ENCODE data around the gene PMVK. TPM values are rescaled to one million over a fixed set of nuclear protein-coding genes. Genes with fewer than 3 reads are reported as not detected.
A peak's percentile ranks its signal among the peaks of the same experiment; 100 is the strongest.

The PMVK gene
- total RNA-seq, 3 donors from 2014 or later: 15.0 to 16.7 (median 16.4) TPM

GRCh38 chr1:154970631-154971340, 34.3 kb upstream of the PMVK start, which contains the start of gene SHC1:
Gene SHC1 (minus strand): TSS chr1:154970747. CDS start chr1:154970526, 221 bp downstream.
- Histone ChIP-seq H3K4me3 (peak within 1 kb of the TSS; percentile 46 to 76 (median 51)), H3K27ac (peak within 1 kb of the TSS; percentile 99 to 100), H3K4me1 (peaks cover 11 to 16% of the 10 kb centered on the region in 2 donors), H3K36me3 (no peaks in the 10 kb centered on the region), H3K27me3 (no peaks in the 10 kb centered on the region), H3K9me3 (no peaks in the 10 kb centered on the region)
- TF ChIP-seq CTCF (IDR thresholded peaks at IDR 0.05): no peak
- TF ChIP-seq POLR2AphosphoS5 (IDR thresholded peaks at IDR 0.05): peak; percentile 45 to 78 (median 70)
- peak; percentile 84 for TF ChIP-seq POLR2A (IDR thresholded peaks at IDR 0.05)
- intact Hi-C loops (cut with DNase I; ENCODE audit: low total_unique reads): no loop called here
- DNase-seq (ENCODE audit: low spot score in 2 of 2): peak; percentile 87 to 95

GRCh38 chr1:154969860-154970452, 33.4 kb upstream of the PMVK start:
- Histone ChIP-seq H3K27ac (peak overlapping the region; percentile 99 to 100), H3K27me3 (no peaks in the 10 kb centered on the region), H3K36me3 (no peaks in the 10 kb centered on the region), H3K4me3 (peak overlapping the region; percentile 46 to 76 (median 51)), H3K9me3 (no peaks in the 10 kb centered on the region), H3K4me1 (peaks cover 11 to 16% of the 10 kb centered on the region in 2 donors)
- no peak for TF ChIP-seq POLR2AphosphoS5 (IDR thresholded peaks at IDR 0.05)
- TF ChIP-seq CTCF (IDR thresholded peaks at IDR 0.05): no peak
- TF ChIP-seq POLR2A (IDR thresholded peaks at IDR 0.05): no peak
- no peak for DNase-seq (ENCODE audit: low spot score in 2 of 2)
- intact Hi-C loops (cut with DNase I; ENCODE audit: low total_unique reads): loop anchor here (10.0 kb wide), 1 partner anchor 715 kb away; the partner anchor contains the start of genes DAP3 and YY1AP1

GRCh38 chr1:154969246-154969645, 32.7 kb upstream of the PMVK start:
- no peaks in the 10 kb centered on the region for H3K27me3 ChIP-seq
- DNase-seq (ENCODE audit: low spot score in 2 of 2): no peak
- peaks cover 11 to 16% of the 10 kb centered on the region in 2 donors for H3K4me1 ChIP-seq
- intact Hi-C loops (cut with DNase I; ENCODE audit: low total_unique reads): loop anchor here (10.0 kb wide), 1 partner anchor 716 kb away; the partner anchor contains the start of genes DAP3 and YY1AP1
- no peak for TF ChIP-seq CTCF (IDR thresholded peaks at IDR 0.05)
- no peak for TF ChIP-seq POLR2A (IDR thresholded peaks at IDR 0.05)
- TF ChIP-seq POLR2AphosphoS5 (IDR thresholded peaks at IDR 0.05): no peak
- no peaks in the 10 kb centered on the region for H3K36me3 ChIP-seq
- no peaks in the 10 kb centered on the region for H3K9me3 ChIP-seq
- H3K4me3 ChIP-seq: peak overlapping the region; percentile 46 to 76 (median 51)
- H3K27ac ChIP-seq: peak overlapping the region; percentile 99 to 100

GRCh38 chr1:154968731-154969130, 32.2 kb upstream of the PMVK start:
- peak overlapping the region; percentile 99 to 100 for H3K27ac ChIP-seq
- peak overlapping the region; percentile 46 to 76 (median 51) for H3K4me3 ChIP-seq
- intact Hi-C loops (cut with DNase I; ENCODE audit: low total_unique reads): loop anchor here (10.0 kb wide), 1 partner anchor 716 kb away; the partner anchor contains the start of genes DAP3 and YY1AP1
- no peak for DNase-seq (ENCODE audit: low spot score in 2 of 2)
- H3K27me3 ChIP-seq: no peaks in the 10 kb centered on the region
- TF ChIP-seq CTCF (IDR thresholded peaks at IDR 0.05) (no peak), POLR2AphosphoS5 (IDR thresholded peaks at IDR 0.05) (no peak), POLR2A (IDR thresholded peaks at IDR 0.05) (no peak)
- H3K36me3 ChIP-seq: no peaks in the 10 kb centered on the region
- H3K9me3 ChIP-seq: no peaks in the 10 kb centered on the region
- peaks cover 11 to 16% of the 10 kb centered on the region in 2 donors for H3K4me1 ChIP-seq

Measured in breast epithelium (tissue), 4 donors.